PC-3 (cell line): Measurements from ENCODE around the gene TTYH1. TPM values are rescaled to one million over a fixed set of nuclear protein-coding genes. Genes with fewer than 3 reads are reported as not detected.

Experiments
- ATAC-seq: fragments of 200-7000 bp; cut with Tn5 transposase; 2 replicates; pipeline ENCODE4 v1.9.1; 2020; ENCODE audit warnings: mild to moderate bottlenecking, moderate library complexity
- BruUV-seq: library from RNA; stranded (reverse); fragments of 400-500 nt; replicated peaks from 2 replicates; lab custom pipeline; 2021; lab: Mats Ljungman, UMichigan
- CTCF ChIA-PET: fragments of 300-600 bp; sonication (Branson Sonifier 250); formaldehyde crosslinking; loops from one replicate; lab custom pipeline; 2022; ENCODE audit warnings: antibody characterized with exemption; lab: Charles Lee
- POLR2A ChIA-PET: fragments of 300-600 bp; sonication (Branson Sonifier 250); formaldehyde crosslinking; loops from one replicate; lab custom pipeline; 2022; ENCODE audit warnings: antibody characterized with exemption; ENCODE audit not compliant: unreplicated experiment; lab: Charles Lee
- DNase-seq: peaks from one replicate; pipeline ENCODE4 v3.0.0-alpha.2; 2015
- H2AFZ ChIP-seq: fragments of 300-600 bp; sonication (generic); 2 replicates; pipeline ENCODE4 v1.6.0; 2016; ENCODE audit warnings: antibody characterized with exemption, low read length
- H3F3A ChIP-seq: fragments of 300-600 bp; sonication (generic); one replicate; pipeline ENCODE4 v1.6.0; 2017; ENCODE audit warnings: antibody characterized with exemption, low read length, control low read depth, mild to moderate bottlenecking; ENCODE audit not compliant: unreplicated experiment
- H3K27ac ChIP-seq: fragments of 300-600 bp; sonication (generic); 2 replicates; pipeline ENCODE4 v1.5.1; 2016; ENCODE audit warnings: mild to moderate bottlenecking, low read length
- H3K27me3 ChIP-seq: fragments of 300-600 bp; sonication (generic); 2 replicates; pipeline ENCODE4 v1.6.1; 2016; ENCODE audit warnings: low read length, mixed read lengths
- H3K36me3 ChIP-seq: fragments of 300-600 bp; sonication (generic); 2 replicates; pipeline ENCODE4 v1.6.1; 2016; ENCODE audit warnings: low read depth, mixed run types, low read length, mixed read lengths
- H3K4me1 ChIP-seq: fragments of 300-600 bp; sonication (generic); 2 replicates; pipeline ENCODE4 v1.5.1; 2016; ENCODE audit warnings: low read length; ENCODE audit not compliant: insufficient read depth
- H3K4me2 ChIP-seq: fragments of 300-600 bp; sonication (generic); 2 replicates; pipeline ENCODE4 v1.6.0; 2016; ENCODE audit warnings: low read length
- H3K4me3 ChIP-seq: fragments of 300-600 bp; sonication (generic); 2 replicates; pipeline ENCODE4 v1.5.1; 2016; ENCODE audit warnings: mild to moderate bottlenecking, low read length, mixed read lengths
- H3K79me2 ChIP-seq: fragments of 300-600 bp; sonication (generic); 2 replicates; pipeline ENCODE4 v1.6.1; 2017; ENCODE audit warnings: low read length, mixed read lengths
- H3K9ac ChIP-seq: fragments of 300-600 bp; sonication (generic); 2 replicates; pipeline ENCODE4 v1.6.0; 2016; ENCODE audit warnings: mild to moderate bottlenecking, low read length
- H3K9me2 ChIP-seq: fragments of 300-600 bp; sonication (generic); replicated peaks from 2 replicates; pipeline ENCODE4 v1.6.1; 2016; ENCODE audit warnings: mixed run types, low read length, mixed read lengths
- H3K9me3 ChIP-seq: fragments of 300-600 bp; sonication (generic); 2 replicates; pipeline ENCODE4 v1.6.1; 2016; ENCODE audit warnings: low read length, mixed read lengths
- H4K20me1 ChIP-seq: fragments of 300-600 bp; sonication (generic); 2 replicates; pipeline ENCODE4 v1.6.1; 2016; ENCODE audit warnings: low read length, mixed read lengths
- CTCF ChIP-seq: fragments of 300-600 bp; sonication (generic); conservative IDR thresholded peaks from 2 replicates; pipeline ENCODE4 v1.5.1; 2017; ENCODE audit warnings: antibody characterized with exemption, low read depth, mild to moderate bottlenecking, low read length
- EZH2 ChIP-seq: fragments of 300-600 bp; sonication (generic); IDR thresholded peaks from one replicate; pipeline ENCODE4 v1.6.1; 2017; ENCODE audit warnings: antibody characterized with exemption, mild to moderate bottlenecking, low read length; ENCODE audit not compliant: unreplicated experiment
- EZH2phosphoT487 ChIP-seq: fragments of 300-600 bp; sonication (generic); IDR thresholded peaks from 2 replicates; pipeline ENCODE4 v1.6.1; 2018; ENCODE audit warnings: mild to moderate bottlenecking, antibody characterized with exemption, low read length, borderline replicate concordance
- intact Hi-C: fragments of 100-400 bp; cut with micrococcal nuclease; formaldehyde crosslinking; loops from 2 replicates; pipeline ENCODE4 v1.9.0; 2023
- total RNA-seq: library from RNA; depleted of rRNA; stranded (reverse); fragments of >200 nt; gene quantifications from 2 replicates; pipeline ENCODE4 v1.2.3, GENCODE V29; 2014

TTYH1 gene
- total RNA-seq, 1 experiment from 2014 or later, result 1.1 TPM

GRCh38 chr19:54469496-54469934, 54.3 kb downstream of the TTYH1 start:
- H3K4me3 ChIP-seq, result no peak overlapping the region
- H3K27ac ChIP-seq, result no peak overlapping the region
- H3K79me2 ChIP-seq, result no peaks in the 10 kb centered on the region
- no peaks in the 10 kb centered on the region for H4K20me1 ChIP-seq
- CTCF ChIA-PET, result no interaction called here
- POLR2A ChIA-PET, result no interaction called here
- H3K4me2 ChIP-seq, result no peak overlapping the region
- H3K4me1 ChIP-seq, result peaks cover 15% of the 10 kb centered on the region; the same call in 1 of the 2 replicates
- ATAC-seq (no peak), DNase-seq (no peak)
- H2AFZ ChIP-seq, result no peak overlapping the region
- H3K9ac ChIP-seq, result no peak overlapping the region
- H3K36me3 ChIP-seq, result no peaks in the 10 kb centered on the region
- intact Hi-C loops, result no loop called here
- no TSS peak for BruUV-seq
- H3K9me2 ChIP-seq, result no peaks in the 10 kb centered on the region
- H3F3A ChIP-seq, result no peaks in the 10 kb centered on the region
- TF ChIP-seq EZH2phosphoT487, result no peak
- H3K27me3 ChIP-seq, result peaks cover 24% of the 10 kb centered on the region
- no peaks in the 10 kb centered on the region for H3K9me3 ChIP-seq

DNA sequence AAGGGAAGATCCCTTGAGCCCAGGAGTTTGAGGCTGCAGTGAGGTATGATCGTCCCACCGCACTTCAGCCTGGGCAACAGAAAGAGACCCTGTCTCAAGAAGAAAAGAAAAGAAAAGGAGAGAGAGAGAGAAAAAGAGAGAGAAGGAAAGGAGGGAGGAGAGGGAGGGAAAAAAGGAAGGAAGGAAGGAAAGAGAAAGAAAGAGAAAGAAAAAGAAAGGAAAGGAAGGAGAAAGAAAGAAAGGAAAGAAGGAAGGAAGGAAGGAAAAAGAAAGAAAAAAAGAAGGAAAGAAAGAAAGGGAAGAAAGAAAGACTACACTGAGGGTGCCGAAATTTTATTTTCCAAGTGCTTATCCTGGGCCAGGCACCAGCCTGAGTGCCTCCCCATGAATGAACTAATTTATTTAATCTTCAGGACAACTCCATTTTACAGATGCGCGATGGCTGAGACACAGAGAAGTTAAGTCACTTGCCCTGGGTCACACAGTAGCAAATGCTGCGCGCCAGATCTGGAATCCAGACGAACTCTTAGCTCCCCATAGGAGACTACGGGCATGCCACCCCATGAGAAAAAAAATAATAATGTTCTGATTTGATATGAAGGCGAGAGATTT, 55.1 kb downstream of the TTYH1 start:
- Histone ChIP-seq H4K20me1 (no peaks in the 10 kb centered on the region), H3K4me2 (peak overlapping the region; percentile 64), H2AFZ (peak overlapping the region; percentile 54; the same call in 1 of the 2 replicates), H3K4me1 (peaks cover 13% of the 10 kb centered on the region; the same call in 1 of the 2 replicates), H3K79me2 (no peaks in the 10 kb centered on the region), H3K9me3 (no peaks in the 10 kb centered on the region), H3K9me2 (no peaks in the 10 kb centered on the region), H3K36me3 (no peaks in the 10 kb centered on the region), H3K4me3 (peak overlapping the region; percentile 52), H3K9ac (no peak overlapping the region), H3K27ac (no peak overlapping the region), H3K27me3 (peaks cover 24% of the 10 kb centered on the region), H3F3A (no peaks in the 10 kb centered on the region)
- TF ChIP-seq EZH2, result no peak
- TF ChIP-seq CTCF, result no peak
- no peak for TF ChIP-seq EZH2phosphoT487
- no peak for DNase-seq
- no TSS peak for BruUV-seq
- intact Hi-C loops, result no loop called here
- POLR2A ChIA-PET, result no interaction called here
- CTCF ChIA-PET, result no interaction called here
- no peak; the same call in 1 of the 2 replicates for ATAC-seq

DNA sequence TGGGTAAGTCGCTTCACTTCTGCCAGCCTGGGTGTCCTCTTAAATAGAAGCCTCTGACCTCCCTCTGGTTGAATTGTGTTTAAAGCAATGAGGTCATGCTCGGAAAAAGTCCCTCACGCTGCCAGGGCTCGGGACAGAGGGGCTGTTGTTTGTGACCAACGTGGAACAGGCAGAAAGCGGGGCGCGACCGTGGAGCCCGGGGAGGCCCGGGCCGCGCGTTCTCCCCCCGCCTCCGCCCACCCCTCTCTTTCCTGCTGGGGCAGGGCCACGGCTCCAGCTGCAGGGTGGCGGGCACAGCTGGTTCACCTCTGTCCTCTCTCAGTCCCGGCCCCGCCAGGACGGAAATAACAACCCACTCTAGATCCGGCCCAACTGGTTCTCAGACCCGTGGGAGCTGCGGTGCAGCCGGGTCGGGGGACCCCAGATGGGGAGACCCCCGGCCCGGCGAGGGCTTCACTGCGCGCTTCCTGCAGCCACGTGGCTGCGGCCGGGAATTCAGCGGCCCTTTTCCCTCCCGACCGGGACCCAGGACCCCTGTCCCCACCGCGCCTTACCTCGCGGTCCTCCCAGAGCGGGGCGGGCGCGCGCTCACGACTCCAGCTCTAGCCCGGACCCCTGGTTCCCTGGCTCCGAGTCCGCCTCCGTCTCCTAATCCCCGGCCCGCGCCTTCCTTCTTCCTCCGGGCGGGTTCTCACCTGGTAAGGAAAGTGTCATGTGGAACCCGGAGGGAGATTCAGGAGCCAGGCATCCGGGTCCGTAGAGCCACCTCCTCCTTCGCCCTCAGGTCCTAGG, 55.9 kb downstream of the TTYH1 start:
- Histone ChIP-seq H3K9me3 (no peaks in the 10 kb centered on the region), H3K27ac (no peak overlapping the region), H3K9me2 (no peaks in the 10 kb centered on the region), H4K20me1 (no peaks in the 10 kb centered on the region), H3K9ac (peak overlapping the region; percentile 11; the same call in 1 of the 2 replicates), H2AFZ (peak overlapping the region; percentile 54), H3K27me3 (peaks cover 24% of the 10 kb centered on the region), H3K4me2 (peak overlapping the region; percentile 64), H3F3A (no peaks in the 10 kb centered on the region), H3K36me3 (no peaks in the 10 kb centered on the region), H3K4me1 (peaks cover 13% of the 10 kb centered on the region; the same call in 1 of the 2 replicates), H3K79me2 (no peaks in the 10 kb centered on the region), H3K4me3 (peak overlapping the region; percentile 52)
- DNase-seq (no peak), ATAC-seq (peak; percentile 48)
- BruUV-seq, result no TSS peak
- ChIA-PET CTCF (no interaction called here), POLR2A (no interaction called here)
- intact Hi-C loops, result no loop called here
- TF ChIP-seq EZH2 (peak; percentile 91), EZH2phosphoT487 (peak; percentile 72; the same call in 1 of the 2 replicates), CTCF (no peak)
